ENCODE data around the gene CTBP2.

DNA sequence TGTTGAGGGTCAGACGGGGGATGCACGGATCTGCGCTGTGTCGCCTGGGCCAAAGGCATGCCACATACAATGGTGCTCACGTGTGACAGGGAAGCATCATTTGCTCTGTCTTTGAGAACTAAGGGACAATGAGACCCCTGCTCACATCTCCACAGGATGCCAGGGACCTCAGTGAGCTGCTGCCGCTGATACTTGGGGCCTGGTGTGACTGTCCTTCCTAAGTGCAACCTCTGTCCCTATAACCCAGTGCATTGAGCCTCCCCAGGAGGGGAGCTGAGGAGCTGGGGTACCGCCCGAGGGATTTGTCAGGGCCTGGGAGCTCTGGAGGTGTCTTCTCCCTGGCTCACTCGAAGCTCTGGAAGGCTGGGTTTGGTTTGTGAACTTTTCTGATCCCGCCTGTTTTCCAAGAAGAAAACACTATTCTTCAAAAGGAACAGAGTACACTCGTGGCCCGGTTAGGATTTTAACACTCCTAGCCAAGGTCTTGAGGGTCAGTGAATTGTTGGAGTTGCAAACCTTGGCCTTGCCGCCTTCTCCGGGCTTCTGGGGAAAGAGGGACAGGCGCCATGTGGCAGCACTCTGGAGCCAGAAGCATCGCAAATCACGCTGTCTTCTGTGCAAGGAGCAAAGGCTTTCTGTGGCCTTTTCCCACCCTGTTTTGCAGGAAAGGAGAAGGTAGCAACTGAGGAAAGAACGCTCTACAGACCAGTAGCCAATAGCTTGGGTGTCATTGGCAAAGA lies 26.2 kb upstream of the CTBP2 start:
- TF ChIP-seq CTBP1 (IDR thresholded peaks at IDR 0.05; ENCODE audit: borderline replicate concordance) (no peak), ELF4 (IDR thresholded peaks at IDR 0.05) (no peak), FOXK2 (IDR thresholded peaks at IDR 0.05) (no peak), SUZ12 (IDR thresholded peaks at IDR 0.05) (no peak), FOXM1 (IDR thresholded peaks at IDR 0.05; ENCODE audit: borderline replicate concordance) (no peak), L3MBTL2 (conservative IDR thresholded peaks at IDR 0.05) (no peak), NFRKB (IDR thresholded peaks at IDR 0.05) (no peak), SP1 (IDR thresholded peaks at IDR 0.05) (no peak), ARNT (IDR thresholded peaks at IDR 0.05) (no peak), TARDBP (IDR thresholded peaks at IDR 0.05) (no peak)
- TF ChIP-seq, protein P1, sequence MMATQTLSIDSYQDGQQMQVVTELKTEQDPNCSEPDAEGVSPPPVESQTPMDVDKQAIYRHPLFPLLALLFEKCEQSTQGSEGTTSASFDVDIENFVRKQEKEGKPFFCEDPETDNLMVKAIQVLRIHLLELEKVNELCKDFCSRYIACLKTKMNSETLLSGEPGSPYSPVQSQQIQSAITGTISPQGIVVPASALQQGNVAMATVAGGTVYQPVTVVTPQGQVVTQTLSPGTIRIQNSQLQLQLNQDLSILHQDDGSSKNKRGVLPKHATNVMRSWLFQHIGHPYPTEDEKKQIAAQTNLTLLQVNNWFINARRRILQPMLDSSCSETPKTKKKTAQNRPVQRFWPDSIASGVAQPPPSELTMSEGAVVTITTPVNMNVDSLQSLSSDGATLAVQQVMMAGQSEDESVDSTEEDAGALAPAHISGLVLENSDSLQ (IDR thresholded peaks at IDR 0.05): no peak
